Measurements from ENCODE around the gene MBNL2.

GRCh38 chr13:97354808-97355207 lies 132.7 kb downstream of the MBNL2 start:
- TF ChIP-seq POLR2A (IDR thresholded peaks at IDR 0.05; ENCODE audit: low read depth) = no peak
- no peak for TF ChIP-seq CTCF (IDR thresholded peaks at IDR 0.05)
- no peak for TF ChIP-seq POLR2AphosphoS5 (IDR thresholded peaks at IDR 0.05)
